ENCODE measurements around the gene TRPV2.

The TRPV2 gene

GRCh38 chr17:16459271-16459670 is 43.9 kb downstream of the TRPV2 start:
- DNase-seq (ENCODE audit: low read depth), result no peak

- no peak for DNase-seq (ENCODE audit: low read depth)
Observed at GRCh38 chr17:16459855-16460550, 44.6 kb downstream of the TRPV2 start.

- DNase-seq (ENCODE audit: low read depth), result no peak
Observed at GRCh38 chr17:16460796-16461605, 45.6 kb downstream of the TRPV2 start.

- DNase-seq (ENCODE audit: low read depth), result no peak
Observed at GRCh38 chr17:16461606-16461866, 46.2 kb downstream of the TRPV2 start.

- DNase-seq (ENCODE audit: low read depth), result no peak
Observed at GRCh38 chr17:16462070-16462864, 46.9 kb downstream of the TRPV2 start.

GRCh38 chr17:16463358-16464302 is 48.3 kb downstream of the TRPV2 start:
- peak; percentile 77 for DNase-seq (ENCODE audit: low read depth)

GRCh38 chr17:16464303-16465051 is 49.1 kb downstream of the TRPV2 start:
- no peak for DNase-seq (ENCODE audit: low read depth)

- no peak for DNase-seq (ENCODE audit: low read depth)
Observed at GRCh38 chr17:16465052-16465312, 49.6 kb downstream of the TRPV2 start.

- DNase-seq (ENCODE audit: low read depth), result no peak
Observed at GRCh38 chr17:16465861-16466338, 50.5 kb downstream of the TRPV2 start.

GRCh38 chr17:16466407-16466806 is 51.0 kb downstream of the TRPV2 start:
- no peak for DNase-seq (ENCODE audit: low read depth)

GRCh38 chr17:16467044-16467443 is 51.7 kb downstream of the TRPV2 start:
- no peak for DNase-seq (ENCODE audit: low read depth)

GRCh38 chr17:16467886-16468285 is 52.5 kb downstream of the TRPV2 start:
- DNase-seq (ENCODE audit: low read depth), result no peak

- no peak for DNase-seq (ENCODE audit: low read depth)
Observed at GRCh38 chr17:16468428-16468992, 53.1 kb downstream of the TRPV2 start.

GRCh38 chr17:16470265-16470664 is 54.9 kb downstream of the TRPV2 start:
- no peak for DNase-seq (ENCODE audit: low read depth)

- no peak for DNase-seq (ENCODE audit: low read depth)
Observed at GRCh38 chr17:16471295-16471694, 55.9 kb downstream of the TRPV2 start.

- no peak for DNase-seq (ENCODE audit: low read depth)
Observed at GRCh38 chr17:16472539-16472938, 57.2 kb downstream of the TRPV2 start.

- DNase-seq (ENCODE audit: low read depth), result no peak
Observed at GRCh38 chr17:16473044-16474011, 58.0 kb downstream of the TRPV2 start.

GRCh38 chr17:16474012-16474725 is 58.8 kb downstream of the TRPV2 start:
- DNase-seq (ENCODE audit: low read depth), result no peak

GRCh38 chr17:16475179-16475704 is 59.9 kb downstream of the TRPV2 start:
- DNase-seq (ENCODE audit: low read depth), result no peak

Data from amniotic epithelial cell (primary cell).